Transverse colon (tissue), 4 donors: ENCODE measurements around the gene TNFRSF19. TPM values are rescaled to one million over a fixed set of nuclear protein-coding genes. Genes with fewer than 3 reads are reported as not detected.

Experiments
- DNase-seq: peaks from one replicate; pipeline ENCODE4 v3.0.0-alpha.2; 2019
- H3K27ac ChIP-seq, 4 donors: fragments of 200-600 bp; sonication (generic); 2 replicates each; pipeline ENCODE4 v1.5.1; 2016 to 2018; ENCODE audit warnings: inconsistent platforms in 4 of 4
- H3K27me3 ChIP-seq: fragments of 200-600 bp; sonication (generic); 2 replicates; pipeline ENCODE4 v1.5.1; 2017; ENCODE audit warnings: inconsistent platforms
- H3K36me3 ChIP-seq, 4 donors: fragments of 200-600 bp; sonication (generic); 2 replicates each; pipeline ENCODE4 v1.5.1; 2017 to 2019; ENCODE audit warnings: inconsistent platforms in 4 of 4
- H3K4me1 ChIP-seq, 4 donors: fragments of 200-600 bp; sonication (generic); 2 replicates each; pipeline ENCODE4 v1.5.1; 2017 to 2020; ENCODE audit warnings: inconsistent platforms in 4 of 4
- H3K4me3 ChIP-seq, 4 donors: fragments of 200-600 bp; sonication (generic); 1 replicate in 1 of 4; 2 replicates in 3 of 4; pipeline versions ENCODE4 v1.5.1 to v1.6.1; 2017 to 2019; ENCODE audit warnings: inconsistent platforms in 4 of 4
- H3K9me3 ChIP-seq, 2 donors: fragments of 200-600 bp; sonication (generic); 2 replicates each; pipeline ENCODE4 v1.5.1; 2017 to 2019; ENCODE audit warnings: inconsistent platforms in 2 of 2
- CTCF ChIP-seq, 5 experiments: fragments of 200-600 bp in 3 of 5; fragments of 450-650 bp in 2 of 5; sonication (generic) in 3 of 5; IDR thresholded peaks; 1 replicate in 2 of 5; 2 replicates in 3 of 5; pipeline ENCODE4 v1.5.1; 2016 to 2017; ENCODE audit warnings: antibody characterized with exemption in 5 of 5, inconsistent platforms in 3 of 5, mild to moderate bottlenecking in 2 of 5, moderate library complexity in 1 of 5
- EP300 ChIP-seq: sonication (generic); formaldehyde crosslinking; IDR thresholded peaks from one replicate; pipeline ENCODE4 v1.6.1; 2017; ENCODE audit warnings: antibody characterized with exemption, low read depth
- POLR2A ChIP-seq: fragments of 450-650 bp; IDR thresholded peaks from one replicate; pipeline ENCODE4 v1.6.1; 2016; ENCODE audit warnings: antibody characterized with exemption, mild to moderate bottlenecking, moderate library complexity
- POLR2AphosphoS5 ChIP-seq, 3 donors: sonication (generic); formaldehyde crosslinking; IDR thresholded peaks; one replicate each; pipeline ENCODE4 v1.6.1; 2016; ENCODE audit warnings: antibody characterized with exemption in 3 of 3
- WGBS, 2 donors: methylation state at CpG; one replicate each; pipeline ENCODE4 v1.1.5; 2018; ENCODE audit warnings: low coverage in 1 of 2; 5-methylcytosine and 5-hydroxymethylcytosine counted together
- in situ Hi-C, 4 donors: fragments of 200-750 bp; cut with MboI; loops; one replicate each; pipeline versions ENCODE4 v1.15.0 to v1.15.1; 2017; ENCODE audit warnings: low sequenced_read_pairs in 3 of 4, low pct_ligation_motif_present in 1 of 4, low pct_unique_long_range_greater_than_20kb in 1 of 4
- intact Hi-C: fragments of 100-400 bp; cut with DNase I; formaldehyde crosslinking; loops from one replicate; pipeline ENCODE4 v1.15.1; 2023; ENCODE audit warnings: low total_unique reads
- total RNA-seq, 4 donors: library from RNA; depleted of rRNA; stranded (reverse); fragments of >200 nt; gene quantifications; one replicate each; pipeline ENCODE4 v1.1.0, GENCODE V29; 2016

The TNFRSF19 gene
- total RNA-seq, 4 donors from 2014 or later = 0.80 to 1.3 (median 0.96) TPM; not detected in 1

DNA sequence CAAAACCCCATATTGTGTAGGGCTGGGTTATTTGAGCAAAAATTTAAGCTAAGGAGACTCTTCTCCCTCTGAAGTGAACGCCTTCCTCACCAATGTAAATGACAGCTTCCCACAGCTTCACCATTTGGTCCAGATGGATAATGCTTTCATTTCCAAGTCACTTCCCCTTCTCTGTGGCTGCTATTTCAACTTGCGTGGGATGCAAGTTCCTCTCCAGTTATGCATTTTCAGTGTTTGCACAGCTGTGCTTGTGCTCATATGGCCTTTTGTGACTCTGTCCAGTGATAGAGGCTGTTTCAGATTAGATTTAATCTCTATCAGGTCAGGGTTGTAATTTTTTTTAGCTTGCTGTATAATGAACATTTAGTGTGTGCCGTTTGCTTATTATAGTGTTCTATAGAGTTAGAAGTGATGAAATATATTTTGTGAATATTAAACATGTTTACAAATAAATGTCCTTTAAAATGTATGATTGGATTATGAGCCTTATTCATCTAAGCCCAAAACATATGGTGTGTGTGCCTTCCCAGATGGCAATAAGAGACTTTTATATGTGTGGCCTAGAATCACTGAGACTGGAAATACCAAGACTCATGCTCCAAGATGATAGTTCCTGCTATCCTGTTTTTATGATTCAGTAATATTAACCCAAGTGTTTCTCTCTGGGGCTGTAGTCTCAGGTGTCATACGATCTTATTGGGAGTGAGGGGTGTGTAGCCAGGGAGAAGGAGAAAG, 86.6 kb downstream of the TNFRSF19 start:
- H3K27me3 ChIP-seq = no peaks in the 10 kb centered on the region
- TF ChIP-seq POLR2A = no peak
- TF ChIP-seq CTCF (IDR thresholded peaks at IDR 0.05) = no peak
- no peak for TF ChIP-seq POLR2AphosphoS5 (IDR thresholded peaks at IDR 0.05)
- TF ChIP-seq EP300 = no peak
- H3K36me3 ChIP-seq = no peaks in the 10 kb centered on the region
- H3K9me3 ChIP-seq = no peaks in the 10 kb centered on the region
- in situ Hi-C loops = no loop called here
- intact Hi-C loops = no loop called here
- no peak for DNase-seq
- peak overlapping the region in 3 of 4 donors; percentile 15 to 30 (median 25) for H3K27ac ChIP-seq
- no peak overlapping the region for H3K4me3 ChIP-seq
- no peaks in the 10 kb centered on the region for H3K4me1 ChIP-seq
- 18 to 32% methylated on average over 2 to 4 of the region's 4 CpGs for WGBS, 2 donors

DNA sequence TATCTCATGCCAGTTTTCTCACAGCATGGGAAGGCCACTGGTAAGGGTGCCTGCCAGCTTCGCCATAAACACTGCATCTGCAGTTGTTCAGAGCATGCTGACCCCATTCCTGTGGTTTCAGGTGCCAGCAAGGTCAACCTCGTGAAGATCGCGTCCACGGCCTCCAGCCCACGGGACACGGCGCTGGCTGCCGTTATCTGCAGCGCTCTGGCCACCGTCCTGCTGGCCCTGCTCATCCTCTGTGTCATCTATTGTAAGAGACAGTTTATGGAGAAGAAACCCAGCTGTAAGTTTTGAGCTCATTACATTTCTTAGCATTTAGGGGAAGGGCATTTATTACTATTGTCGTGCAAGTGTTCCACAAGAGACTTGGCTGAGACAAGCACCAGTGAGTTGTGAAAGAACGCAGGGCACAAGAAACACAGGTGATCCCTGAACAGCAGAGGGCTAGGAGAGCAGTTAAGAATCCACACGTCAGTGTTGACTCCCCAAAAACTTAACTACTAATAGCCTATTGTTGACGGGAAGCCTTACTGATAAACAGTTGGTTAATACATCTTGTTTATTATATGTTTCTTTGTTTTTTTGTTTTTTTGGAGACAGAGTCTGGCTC, 88.8 kb downstream of the TNFRSF19 start:
- H3K4me1 ChIP-seq = no peaks in the 10 kb centered on the region
- H3K27ac ChIP-seq = no peak overlapping the region
- 69 to 70% methylated on average over 13 to 15 of the region's 15 CpGs for WGBS, 2 donors
- H3K4me3 ChIP-seq = no peak overlapping the region
- intact Hi-C loops = no loop called here
- H3K9me3 ChIP-seq = no peaks in the 10 kb centered on the region
- TF ChIP-seq CTCF (IDR thresholded peaks at IDR 0.05) (no peak), POLR2AphosphoS5 (IDR thresholded peaks at IDR 0.05) (peak in 2 of 3 donors; percentile 24 to 49)
- H3K36me3 ChIP-seq = no peaks in the 10 kb centered on the region
- H3K27me3 ChIP-seq = no peaks in the 10 kb centered on the region
- in situ Hi-C loops = no loop called here
- peak; percentile 11 for DNase-seq

DNA sequence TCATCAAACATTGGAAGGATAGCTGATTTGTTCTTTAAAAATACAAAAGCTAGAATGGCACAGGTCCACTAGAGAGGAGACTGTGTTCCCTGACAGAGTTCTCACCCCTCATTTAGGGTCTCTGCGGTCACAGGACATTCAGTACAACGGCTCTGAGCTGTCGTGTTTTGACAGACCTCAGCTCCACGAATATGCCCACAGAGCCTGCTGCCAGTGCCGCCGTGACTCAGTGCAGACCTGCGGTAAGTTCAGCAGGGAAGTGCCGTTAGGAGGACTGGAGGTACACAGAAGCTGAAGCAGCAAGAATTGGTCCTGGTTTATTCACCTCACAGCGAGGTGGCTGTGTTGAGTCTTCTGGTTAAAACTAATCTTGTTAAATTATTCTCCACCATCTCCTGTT, 90.0 kb downstream of the TNFRSF19 start:
- Histone ChIP-seq H3K4me1 (no peaks in the 10 kb centered on the region), H3K27me3 (no peaks in the 10 kb centered on the region), H3K27ac (no peak overlapping the region), H3K36me3 (no peaks in the 10 kb centered on the region), H3K9me3 (no peaks in the 10 kb centered on the region), H3K4me3 (no peak overlapping the region)
- 90 to 97% methylated on average over 5 to 9 of the region's 9 CpGs for WGBS, 2 donors
- no peak for DNase-seq
- TF ChIP-seq POLR2AphosphoS5 (IDR thresholded peaks at IDR 0.05) (no peak), CTCF (IDR thresholded peaks at IDR 0.05) (no peak)
- intact Hi-C loops = loop anchor here (10.0 kb wide), 1 partner anchor 1635 kb away; no protein-coding TSS in a partner anchor
- in situ Hi-C loops = no loop called here

- TF ChIP-seq POLR2AphosphoS5 (IDR thresholded peaks at IDR 0.05) = no peak
- TF ChIP-seq POLR2A = no peak
- TF ChIP-seq CTCF (IDR thresholded peaks at IDR 0.05) = no peak
- TF ChIP-seq EP300 = no peak
- no peak overlapping the region for H3K4me3 ChIP-seq
- intact Hi-C loops (loop anchor here (10.0 kb wide), 1 partner anchor 1642 kb away; no protein-coding TSS in a partner anchor), in situ Hi-C loops (no loop called here)
- no peaks in the 10 kb centered on the region for H3K27me3 ChIP-seq
- no peak overlapping the region for H3K27ac ChIP-seq
- H3K9me3 ChIP-seq = no peaks in the 10 kb centered on the region
- H3K4me1 ChIP-seq = no peaks in the 10 kb centered on the region
- no peak for DNase-seq
- no peaks in the 10 kb centered on the region for H3K36me3 ChIP-seq
- WGBS, 2 donors = 79 to 81% methylated on average over 8 of the region's 8 CpGs
Observed at GRCh38 chr13:23666582-23666981, 96.4 kb downstream of the TNFRSF19 start.
